Liver (tissue), 3 donors: Measurements from ENCODE around the gene DDOST.

Experiments used
- CTCF ChIP-seq: fragments of 150-350 bp; IDR thresholded peaks from 2 replicates; pipeline ENCODE4 v1.5.1; 2017; ENCODE audit warnings: improper control_type of control experiment, low read depth, low read length; ENCODE audit not compliant: missing input control
- JUND ChIP-seq, 2 donors: IDR thresholded peaks; 2 replicates each; pipeline ENCODE4 v1.6.1; 2016; ENCODE audit warnings: antibody characterized with exemption in 2 of 2
- RAD21 ChIP-seq, 2 donors: IDR thresholded peaks; 2 replicates each; pipeline ENCODE4 v1.6.1; 2016; ENCODE audit warnings: antibody characterized with exemption in 2 of 2, mild to moderate bottlenecking in 2 of 2
- RXRA ChIP-seq, 2 donors: IDR thresholded peaks; 2 replicates each; pipeline ENCODE4 v1.6.1; 2017 to 2018; ENCODE audit warnings: antibody characterized with exemption in 2 of 2, mild to moderate bottlenecking in 1 of 2
- TAF1 ChIP-seq: conservative IDR thresholded peaks from 2 replicates; pipeline ENCODE4 v1.6.1; 2016; ENCODE audit warnings: antibody characterized with exemption, mild to moderate bottlenecking
- donor health status: healthy.
- donor health status: healthy.

GRCh38 chr1:20678599-20678998 lies 17.4 kb upstream of the DDOST start:
- TF ChIP-seq CTCF (no peak), RAD21 (IDR thresholded peaks at IDR 0.05) (no peak), JUND (IDR thresholded peaks at IDR 0.05) (no peak), RXRA (IDR thresholded peaks at IDR 0.05) (no peak), TAF1 (no peak)
